Measurements from ENCODE around the gene SMC4. TPM values are rescaled to one million over a fixed set of nuclear protein-coding genes. Genes with fewer than 3 reads are reported as not detected.
"Not testable (repeated sequence)": the region's sequence is repeated elsewhere in the genome, so short reads cannot be mapped to it uniquely, and the experiment has no call there.

Gene SMC4
- total RNA-seq, 1 donor from 2014 or later, result 34.1 TPM

- FAIRE-seq, result no peak
- peak overlapping the region; percentile 93 for H3K4me3 ChIP-seq (ENCODE audit: insufficient read depth, low read depth, low read length)
Observed at GRCh38 chr3:160450846-160451245, 51.4 kb downstream of the SMC4 start.

GRCh38 chr3:160451602-160452001, 52.2 kb downstream of the SMC4 start:
- peaks cover 2% of the 10 kb centered on the region for H3K36me3 Mint-ChIP-seq (ENCODE audit: low read depth, unreplicated experiment)
- no peak overlapping the region for H3K4me3 ChIP-seq (ENCODE audit: insufficient read depth, low read depth, low read length)
- no peaks in the 10 kb centered on the region for H3K36me3 ChIP-seq (ENCODE audit: insufficient read depth, low read length)
- H3K4me1 Mint-ChIP-seq (ENCODE audit: low read depth, unreplicated experiment), result peaks cover 15% of the 10 kb centered on the region
- H3K27ac Mint-ChIP-seq (ENCODE audit: unreplicated experiment), result no peak overlapping the region
- FAIRE-seq, result no peak
- no peak overlapping the region for H3K9ac ChIP-seq (ENCODE audit: low read length)
- peaks cover 3% of the 10 kb centered on the region for H4K20me1 ChIP-seq (ENCODE audit: insufficient read depth, low read length)
- peaks cover 28% of the 10 kb centered on the region for H3K79me2 ChIP-seq (ENCODE audit: insufficient read depth, low read length)
- no peak for TF ChIP-seq EZH2 (IDR thresholded peaks at IDR 0.05; ENCODE audit: insufficient read depth, low read length)
- TF ChIP-seq CTCF (IDR thresholded peaks at IDR 0.05; ENCODE audit: insufficient read depth, low read depth, low read length), result no peak
- no peaks in the 10 kb centered on the region for H3K27me3 Mint-ChIP-seq (ENCODE audit: low read depth, unreplicated experiment)
- H3K4me2 ChIP-seq (ENCODE audit: low read length), result no peak overlapping the region
- no peak overlapping the region for H3K4me3 Mint-ChIP-seq (ENCODE audit: unreplicated experiment)
- peaks cover 3% of the 10 kb centered on the region for H3K9me3 Mint-ChIP-seq (ENCODE audit: unreplicated experiment)
- peaks cover 14% of the 10 kb centered on the region for H3K4me1 ChIP-seq (ENCODE audit: insufficient read depth, low read length)
- no peak for DNase-seq (ENCODE audit: low read depth)
- H3K27me3 ChIP-seq (ENCODE audit: insufficient read depth, low read length), result no peaks in the 10 kb centered on the region
- no peak overlapping the region for H2AFZ ChIP-seq (ENCODE audit: low read depth, low read length)
- H3K27ac ChIP-seq (ENCODE audit: low read depth, low read length), result no peak overlapping the region
- no peaks in the 10 kb centered on the region for H3K9me3 ChIP-seq (ENCODE audit: insufficient read depth, low read depth, low read length)

More at GRCh38 chr3:160450846-160451245, 51.4 kb downstream of the SMC4 start:
- TF ChIP-seq EZH2 (IDR thresholded peaks at IDR 0.05; ENCODE audit: insufficient read depth, low read length) (no peak), CTCF (IDR thresholded peaks at IDR 0.05; ENCODE audit: insufficient read depth, low read depth, low read length) (peak; percentile 9)
- Mint-ChIP-seq H3K36me3 (ENCODE audit: low read depth, unreplicated experiment) (peaks cover 4% of the 10 kb centered on the region), H3K4me3 (ENCODE audit: unreplicated experiment) (peak overlapping the region; percentile 96), H3K27me3 (ENCODE audit: low read depth, unreplicated experiment) (no peaks in the 10 kb centered on the region), H3K27ac (ENCODE audit: unreplicated experiment) (peak overlapping the region; percentile 96), H3K9me3 (ENCODE audit: unreplicated experiment) (peaks cover 3% of the 10 kb centered on the region), H3K4me1 (ENCODE audit: low read depth, unreplicated experiment) (peaks cover 16% of the 10 kb centered on the region)
- Histone ChIP-seq H3K27ac (ENCODE audit: low read depth, low read length) (peak overlapping the region; percentile 90), H2AFZ (ENCODE audit: low read depth, low read length) (no peak overlapping the region), H3K9ac (ENCODE audit: low read length) (peak overlapping the region; percentile 90), H3K4me2 (ENCODE audit: low read length) (peak overlapping the region; percentile 91), H3K4me1 (ENCODE audit: insufficient read depth, low read length) (peaks cover 14% of the 10 kb centered on the region), H3K27me3 (ENCODE audit: insufficient read depth, low read length) (no peaks in the 10 kb centered on the region), H4K20me1 (ENCODE audit: insufficient read depth, low read length) (peaks cover 6% of the 10 kb centered on the region), H3K36me3 (ENCODE audit: insufficient read depth, low read length) (no peaks in the 10 kb centered on the region), H3K79me2 (ENCODE audit: insufficient read depth, low read length) (peaks cover 35% of the 10 kb centered on the region), H3K9me3 (ENCODE audit: insufficient read depth, low read depth, low read length) (no peaks in the 10 kb centered on the region)
- DNase-seq (ENCODE audit: low read depth), result peak; percentile 90

GRCh38 chr3:160452251-160452650, 52.8 kb downstream of the SMC4 start:
- peaks cover 12% of the 10 kb centered on the region for H3K4me1 Mint-ChIP-seq (ENCODE audit: low read depth, unreplicated experiment)

More at GRCh38 chr3:160452251-160452650, 52.8 kb downstream of the SMC4 start:
- Histone ChIP-seq H3K79me2 (ENCODE audit: insufficient read depth, low read length) (peaks cover 21% of the 10 kb centered on the region), H3K4me1 (ENCODE audit: insufficient read depth, low read length) (peaks cover 14% of the 10 kb centered on the region)
- not testable (repeated sequence) for H3K9ac ChIP-seq (ENCODE audit: low read length); H3K9me3 Mint-ChIP-seq (ENCODE audit: unreplicated experiment); H3K27ac Mint-ChIP-seq (ENCODE audit: unreplicated experiment); FAIRE-seq; H3K9me3 ChIP-seq (ENCODE audit: insufficient read depth, low read depth, low read length); H3K4me3 ChIP-seq (ENCODE audit: insufficient read depth, low read depth, low read length); DNase-seq (ENCODE audit: low read depth); H3K4me2 ChIP-seq (ENCODE audit: low read length); H4K20me1 ChIP-seq (ENCODE audit: insufficient read depth, low read length); H3K36me3 ChIP-seq (ENCODE audit: insufficient read depth, low read length); H3K27me3 ChIP-seq (ENCODE audit: insufficient read depth, low read length); H2AFZ ChIP-seq (ENCODE audit: low read depth, low read length); H3K27me3 Mint-ChIP-seq (ENCODE audit: low read depth, unreplicated experiment); H3K27ac ChIP-seq (ENCODE audit: low read depth, low read length); H3K4me3 Mint-ChIP-seq (ENCODE audit: unreplicated experiment); H3K36me3 Mint-ChIP-seq (ENCODE audit: low read depth, unreplicated experiment)
